C1 segment of cervical spinal cord (tissue), 14 donors: ENCODE results near the gene DIP2A.
"Not testable (repeated sequence)": the region's sequence is repeated elsewhere in the genome, so short reads cannot be mapped to it uniquely, and the experiment has no call there.

Experiments used
- DNase-seq, 14 donors: peaks; one replicate each; lab custom pipeline; 2025; lab: John Stamatoyannopoulos, UW

Gene DIP2A

GRCh38 chr21:46426313-46427046 lies 32.2 kb upstream of the DIP2A start:
- no peak for DNase-seq

DNA sequence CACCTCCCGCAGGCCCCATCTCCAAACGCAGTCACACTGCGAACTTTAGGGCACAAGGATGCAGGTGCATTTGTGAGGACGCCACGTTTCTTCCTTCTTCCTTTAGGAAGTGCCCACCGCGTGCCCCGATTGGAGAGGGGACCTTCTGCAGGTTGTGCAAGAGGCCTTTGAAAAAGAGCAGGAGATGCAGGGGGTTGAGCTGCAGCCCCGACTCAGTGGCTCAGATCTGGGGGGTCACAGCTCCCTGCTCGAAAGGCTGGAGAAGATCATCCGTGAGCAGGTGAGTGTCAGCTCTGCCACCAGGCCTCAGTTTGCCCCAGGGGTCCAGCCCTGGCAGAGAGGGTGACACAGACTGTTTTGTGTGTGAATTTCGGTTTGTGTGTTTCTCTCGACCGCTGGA lies 31.2 kb upstream of the DIP2A start:
- no peak for DNase-seq

GRCh38 chr21:46428286-46428685 lies 30.4 kb upstream of the DIP2A start:
- no peak for DNase-seq

- DNase-seq: no peak
Observed at GRCh38 chr21:46428987-46429710, 29.5 kb upstream of the DIP2A start.

GRCh38 chr21:46429754-46430681 lies 28.7 kb upstream of the DIP2A start:
- no peak for DNase-seq

DNA sequence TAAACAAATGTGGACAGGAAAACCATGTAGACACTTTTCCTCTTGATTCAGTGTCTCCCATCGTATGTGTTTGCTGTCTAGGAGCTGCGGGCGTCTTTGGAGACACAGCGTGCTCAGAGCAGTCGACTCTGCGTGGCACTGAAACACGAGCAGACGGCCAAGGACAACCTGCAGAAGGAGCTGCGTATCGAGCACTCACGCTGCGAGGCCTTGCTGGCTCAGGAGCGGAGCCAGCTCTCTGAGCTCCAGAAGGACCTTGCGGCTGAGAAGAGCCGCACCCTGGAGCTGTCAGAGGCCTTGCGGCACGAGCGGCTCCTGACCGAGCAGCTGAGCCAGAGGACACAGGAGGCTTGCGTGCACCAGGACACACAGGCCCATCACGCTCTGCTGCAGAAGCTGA lies 27.2 kb upstream of the DIP2A start:
- peak in 1 of 14 donors; percentile 17 for DNase-seq

- DNase-seq: peak in 6 of 14 donors; percentile 23 to 58 (median 32)
Observed at GRCh38 chr21:46431884-46432488, 26.7 kb upstream of the DIP2A start.

GRCh38 chr21:46433116-46433515 lies 25.6 kb upstream of the DIP2A start:
- DNase-seq: not testable (repeated sequence)

- DNase-seq: peak in 1 of 14 donors; percentile 13
Observed at GRCh38 chr21:46434322-46434958, 24.3 kb upstream of the DIP2A start.

DNA sequence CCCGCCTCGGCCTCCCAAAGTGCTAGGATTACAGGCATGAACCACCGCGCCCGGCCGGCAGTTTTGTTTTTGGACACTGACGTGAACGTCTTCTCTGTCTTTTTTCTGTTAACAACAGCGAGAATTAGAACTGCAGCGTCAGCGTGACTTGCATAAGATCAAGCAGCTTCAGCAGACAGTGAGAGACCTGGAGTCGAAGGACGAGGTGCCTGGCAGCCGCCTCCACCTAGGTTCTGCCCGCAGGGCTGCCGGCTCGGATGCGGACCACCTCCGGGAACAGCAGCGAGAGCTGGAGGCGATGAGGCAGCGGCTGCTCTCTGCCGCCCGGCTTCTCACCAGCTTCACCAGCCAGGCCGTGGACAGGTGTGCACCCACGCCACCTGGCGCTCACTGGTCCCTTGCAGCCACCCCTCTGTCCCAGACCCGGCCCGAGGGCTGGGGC lies 22.9 kb upstream of the DIP2A start:
- no peak for DNase-seq

DNA sequence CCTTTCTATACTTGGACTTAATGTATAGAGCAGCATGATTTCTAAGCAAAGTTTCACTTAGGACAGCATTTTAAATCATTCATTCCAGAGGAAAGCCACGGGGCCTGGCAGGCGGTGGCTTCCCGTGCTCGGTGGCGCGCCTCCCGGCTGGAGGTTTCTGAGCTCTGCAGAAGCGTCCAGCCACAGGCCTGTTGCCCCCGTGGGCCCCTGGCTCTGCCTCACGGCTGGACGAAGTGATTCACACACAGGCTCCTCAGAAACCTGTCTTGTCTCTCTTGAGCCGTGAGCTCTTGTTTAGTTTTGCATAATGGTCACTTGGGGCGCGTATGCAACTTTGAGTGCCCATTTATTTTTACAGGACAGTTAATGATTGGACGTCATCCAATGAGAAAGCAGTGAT lies 22.1 kb upstream of the DIP2A start:
- DNase-seq: no peak

- no peak for DNase-seq
Observed at GRCh38 chr21:46437096-46437498, 21.6 kb upstream of the DIP2A start.

DNA sequence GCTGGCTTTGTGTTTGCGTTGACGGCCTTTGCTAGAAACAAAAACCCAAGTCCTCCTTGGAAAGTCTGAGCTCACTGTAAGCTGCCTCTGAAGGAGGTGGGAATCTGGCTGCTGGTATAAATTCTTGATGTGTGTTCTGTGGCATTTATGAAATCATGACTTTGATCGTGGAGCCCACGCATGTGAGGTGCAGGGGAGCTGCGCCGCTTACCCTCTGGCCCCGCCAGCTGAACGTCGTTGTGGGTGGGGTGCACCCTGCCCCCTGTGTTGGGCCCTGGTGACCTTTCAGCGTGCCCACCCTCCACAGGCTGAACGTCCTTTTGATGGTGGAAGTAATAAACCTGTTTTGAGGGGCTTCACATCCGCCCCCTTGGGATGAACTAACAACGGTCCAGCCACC lies 21.2 kb upstream of the DIP2A start:
- no peak for DNase-seq

- no peak for DNase-seq
Observed at GRCh38 chr21:46438241-46438640, 20.4 kb upstream of the DIP2A start.

DNA sequence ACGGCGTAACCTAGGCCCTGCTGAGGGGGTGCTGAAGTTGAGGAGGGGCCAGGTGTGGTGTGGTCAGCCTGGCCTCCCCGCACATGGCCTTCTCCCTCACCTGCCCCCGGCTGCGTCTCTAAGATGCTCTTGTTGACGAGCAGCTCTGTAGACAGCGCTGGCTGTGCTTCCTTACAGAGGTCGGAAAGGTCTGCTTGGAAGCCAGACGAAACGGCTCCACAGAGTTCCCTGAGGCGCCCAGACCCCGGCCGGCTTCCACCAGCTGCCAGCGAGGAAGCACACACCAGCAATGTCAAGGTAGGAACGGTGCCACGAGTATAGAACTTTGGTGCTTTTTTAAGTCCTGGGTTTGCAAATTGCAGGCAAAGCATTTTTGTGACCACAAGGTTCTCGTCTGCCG lies 18.8 kb upstream of the DIP2A start:
- no peak for DNase-seq

DNA sequence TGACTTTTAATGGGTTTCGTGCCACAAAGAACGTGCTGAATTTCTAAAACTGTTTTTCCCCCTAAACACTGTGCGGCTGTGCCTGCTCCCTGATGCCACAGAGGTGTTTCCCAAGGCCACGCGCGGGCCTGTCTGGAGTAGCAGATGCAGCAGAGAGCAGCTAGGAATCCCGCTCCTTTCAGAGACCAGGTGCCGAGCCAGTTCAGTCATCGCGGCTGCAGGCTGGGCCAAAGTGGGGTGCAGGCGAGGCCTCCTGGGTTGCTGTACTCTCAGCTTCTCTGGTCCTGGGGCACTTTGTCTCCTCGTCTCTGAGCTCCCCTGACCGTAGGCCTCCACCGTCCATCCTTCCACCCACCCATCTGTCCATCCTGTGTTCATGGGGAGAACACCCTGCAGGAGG lies 17.4 kb upstream of the DIP2A start:
- DNase-seq: no peak

- no peak for DNase-seq
Observed at GRCh38 chr21:46441961-46442498, 16.7 kb upstream of the DIP2A start.

DNA sequence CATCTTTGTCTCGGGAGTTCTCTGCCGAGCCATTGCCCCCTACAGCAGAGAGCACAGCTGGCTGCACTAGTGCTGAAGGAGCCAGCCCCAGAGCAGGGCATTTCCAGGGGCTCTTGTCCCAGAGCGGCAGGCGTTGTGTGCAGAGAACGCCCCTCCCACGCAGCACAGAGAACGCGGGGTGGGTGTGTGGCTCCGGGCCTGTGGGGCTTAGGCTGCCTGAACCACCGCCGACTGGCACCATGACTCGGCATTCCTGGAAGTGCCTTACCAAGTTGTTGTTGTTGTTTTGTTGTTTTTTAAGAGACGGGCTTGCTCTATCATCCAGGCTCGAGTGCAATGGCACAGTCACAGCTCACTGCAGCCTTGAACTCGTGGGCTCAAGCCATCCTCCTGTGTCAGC lies 15.8 kb upstream of the DIP2A start:
- DNase-seq: peak in 3 of 14 donors; percentile 20 to 55 (median 24)

GRCh38 chr21:46443910-46444309 lies 14.8 kb upstream of the DIP2A start:
- no peak for DNase-seq

- DNase-seq: no peak
Observed at GRCh38 chr21:46448108-46448507, 10.6 kb upstream of the DIP2A start.

DNA sequence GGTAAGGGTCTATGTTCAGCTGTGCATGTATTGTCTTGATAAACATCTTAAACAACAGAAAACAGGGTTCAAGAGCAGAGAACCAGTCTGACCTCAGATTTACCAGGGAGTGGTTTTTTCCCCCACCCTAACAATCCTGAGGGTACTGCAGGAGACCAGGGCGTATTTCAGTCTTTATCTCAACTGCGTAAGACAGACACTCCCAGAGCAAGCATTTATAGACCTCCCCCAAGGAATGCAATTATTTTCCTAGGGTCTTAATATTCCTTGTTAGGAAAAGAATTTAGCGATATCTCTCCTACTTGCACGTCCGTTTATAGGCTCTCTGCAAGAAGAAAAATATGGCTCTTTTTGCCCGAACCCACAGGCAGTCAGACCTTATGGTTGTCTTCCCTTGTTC lies 9.8 kb upstream of the DIP2A start:
- not testable (repeated sequence) for DNase-seq
